GM21723 (cell line): ENCODE results near the gene ADGRA1.
"Not testable (repeated sequence)": the region's sequence is repeated elsewhere in the genome, so short reads cannot be mapped to it uniquely, and the experiment has no call there.

Experiments used
- ATAC-seq: cut with Tn5 transposase; IDR thresholded peaks from one replicate; pipeline ENCODE4 v1.9.1; 2021; ENCODE audit warnings: mild to moderate bottlenecking, moderate library complexity; ENCODE audit not compliant: unreplicated experiment

Gene ADGRA1

GRCh38 chr10:133141144-133141957, 53.6 kb downstream of the ADGRA1 start:
- no peak for ATAC-seq

GRCh38 chr10:133141958-133142340, 54.2 kb downstream of the ADGRA1 start:
- no peak for ATAC-seq

GRCh38 chr10:133142523-133143199, 54.9 kb downstream of the ADGRA1 start:
- no peak for ATAC-seq

GRCh38 chr10:133143200-133143533, 55.4 kb downstream of the ADGRA1 start:
- no peak for ATAC-seq

- no peak for ATAC-seq
Observed at GRCh38 chr10:133143546-133143945, 55.8 kb downstream of the ADGRA1 start.

- ATAC-seq: no peak
Observed at GRCh38 chr10:133144771-133145170, 57.0 kb downstream of the ADGRA1 start.

- ATAC-seq: no peak
Observed at GRCh38 chr10:133150226-133150625, 62.5 kb downstream of the ADGRA1 start.

GRCh38 chr10:133150656-133151055, 62.9 kb downstream of the ADGRA1 start:
- ATAC-seq: no peak

GRCh38 chr10:133151071-133151470, 63.3 kb downstream of the ADGRA1 start:
- ATAC-seq: not testable (repeated sequence)

- no peak for ATAC-seq
Observed at GRCh38 chr10:133151543-133151972, 63.8 kb downstream of the ADGRA1 start.

GRCh38 chr10:133154411-133154810, 66.7 kb downstream of the ADGRA1 start:
- no peak for ATAC-seq

GRCh38 chr10:133154996-133155778, 67.5 kb downstream of the ADGRA1 start:
- no peak for ATAC-seq

- no peak for ATAC-seq
Observed at GRCh38 chr10:133156674-133157579, 69.2 kb downstream of the ADGRA1 start.

GRCh38 chr10:133157662-133158436, 70.1 kb downstream of the ADGRA1 start:
- ATAC-seq: no peak

GRCh38 chr10:133158437-133158755, 70.7 kb downstream of the ADGRA1 start:
- no peak for ATAC-seq

- ATAC-seq: no peak
Observed at GRCh38 chr10:133158756-133159610, 71.3 kb downstream of the ADGRA1 start.

GRCh38 chr10:133159611-133159949, 71.9 kb downstream of the ADGRA1 start:
- ATAC-seq: no peak

GRCh38 chr10:133159950-133160825, 72.5 kb downstream of the ADGRA1 start, which contains the start of gene KNDC1:
Gene KNDC1, plus strand, starts transcription at chr10:133160219. Its CDS starts 249 bp downstream, at chr10:133160468.
- no peak for ATAC-seq
